Epidermal melanocyte (primary cell): Measurements from ENCODE around the gene LSAMP.
"Not testable (repeated sequence)": the region's sequence is repeated elsewhere in the genome, so short reads cannot be mapped to it uniquely, and the experiment has no call there.

Experiments used
- DNase-seq: peaks from one replicate; pipeline ENCODE4 v3.0.0; 2011; ENCODE audit warnings: low spot score; ENCODE audit not compliant: insufficient read length

Gene LSAMP

GRCh38 chr3:115783938-115784738, 661.1 kb downstream of the LSAMP start:
- DNase-seq: peak; percentile 72

DNA sequence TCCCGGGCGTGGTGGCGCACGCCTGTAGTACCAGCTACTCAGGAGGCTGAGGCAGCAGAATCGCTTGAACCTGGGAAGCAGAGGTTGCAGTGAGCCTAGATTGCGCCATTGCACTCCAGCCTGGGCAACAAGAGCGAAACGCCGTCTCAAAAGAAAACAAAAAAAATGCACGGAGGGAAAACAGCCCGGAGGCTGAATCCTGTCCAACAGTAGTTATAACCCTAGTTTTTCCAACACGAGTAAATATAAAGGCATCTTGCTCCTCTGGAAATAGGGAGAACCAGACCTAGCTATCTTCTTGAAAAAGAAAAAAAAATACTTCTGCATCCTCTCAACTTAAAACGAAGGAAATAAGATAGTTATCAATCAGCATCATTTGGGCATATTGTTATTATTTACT, 661.9 kb downstream of the LSAMP start:
- DNase-seq: not testable (repeated sequence)

DNA sequence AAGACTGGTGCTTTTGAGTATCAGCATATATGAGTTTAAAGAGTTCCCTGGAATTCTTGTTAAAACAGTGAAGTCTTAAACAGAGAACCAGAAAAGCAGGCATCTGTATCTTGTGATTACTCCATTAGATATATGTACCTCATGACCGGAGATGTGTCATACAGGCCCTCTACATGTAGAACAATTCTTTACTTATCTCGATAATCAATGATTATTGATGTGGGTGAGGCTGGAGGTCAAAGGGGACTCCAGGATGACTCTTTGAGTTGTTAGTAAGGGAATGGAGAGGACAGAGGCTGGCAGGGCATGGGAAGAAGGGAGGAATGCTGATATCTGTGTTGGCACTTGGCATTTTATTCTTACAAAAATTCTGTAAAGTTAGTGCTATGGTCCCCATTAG, 666.3 kb downstream of the LSAMP start:
- no peak for DNase-seq

DNA sequence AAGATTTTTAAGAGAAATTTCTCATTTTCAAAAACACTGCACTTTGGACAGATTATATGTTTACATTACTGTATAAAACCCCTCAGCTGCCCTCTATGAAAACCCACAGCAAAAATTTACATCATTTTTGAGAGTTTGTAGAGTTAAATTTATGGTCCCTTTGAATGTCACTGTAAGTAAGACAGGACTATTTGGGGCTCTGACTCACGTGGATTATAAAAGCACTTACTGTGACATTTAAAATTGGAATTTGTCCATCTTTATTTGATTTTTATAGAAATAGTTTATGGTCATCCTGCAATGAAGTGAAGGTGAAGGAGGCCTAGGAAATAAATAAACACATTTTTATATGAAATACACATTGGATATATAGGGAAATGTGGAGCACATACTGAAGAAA, 672.3 kb downstream of the LSAMP start:
- DNase-seq: no peak

GRCh38 chr3:115768661-115769060, 676.6 kb downstream of the LSAMP start:
- DNase-seq: no peak

DNA sequence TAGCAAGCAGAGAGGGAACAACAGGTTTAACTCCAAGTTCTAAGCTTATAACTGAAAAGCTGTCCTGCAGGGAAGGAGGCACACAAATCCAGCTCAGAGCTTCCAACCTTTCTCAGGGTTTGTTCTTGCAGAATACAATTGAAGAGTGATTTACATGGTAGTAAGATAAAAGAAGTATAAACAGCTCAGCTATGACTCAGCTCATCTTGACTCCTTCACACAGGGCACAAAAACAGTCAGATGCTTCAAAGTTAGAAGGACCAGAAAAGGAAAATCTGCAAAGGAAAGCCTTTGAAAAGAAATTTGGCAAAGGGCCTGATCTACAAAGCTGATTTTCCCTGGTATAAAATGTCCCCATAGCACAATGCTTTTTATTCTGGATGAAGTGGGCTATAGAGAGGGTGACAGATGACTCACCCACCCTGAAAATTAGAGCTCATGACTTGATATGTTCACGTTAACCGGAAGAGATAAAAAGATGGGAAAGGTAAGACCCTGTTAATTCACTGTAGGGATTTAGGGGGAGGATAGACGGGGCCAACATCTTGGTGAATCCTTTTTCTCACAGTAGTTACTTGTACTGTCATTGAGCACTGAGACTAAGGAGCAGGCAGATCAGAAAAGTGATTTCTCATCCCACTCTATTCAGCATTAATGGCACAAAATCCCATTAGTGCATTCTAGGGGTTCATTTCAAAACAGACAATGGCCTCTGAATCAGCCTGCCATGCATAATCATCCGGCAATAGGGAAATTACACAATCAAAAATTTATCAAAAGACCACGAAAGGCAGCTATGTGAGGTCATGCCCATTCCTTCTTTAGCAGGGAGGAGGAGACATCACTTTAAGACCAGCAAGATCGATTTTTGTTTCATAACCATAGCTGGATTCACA, 678.5 kb downstream of the LSAMP start:
- DNase-seq: no peak

DNA sequence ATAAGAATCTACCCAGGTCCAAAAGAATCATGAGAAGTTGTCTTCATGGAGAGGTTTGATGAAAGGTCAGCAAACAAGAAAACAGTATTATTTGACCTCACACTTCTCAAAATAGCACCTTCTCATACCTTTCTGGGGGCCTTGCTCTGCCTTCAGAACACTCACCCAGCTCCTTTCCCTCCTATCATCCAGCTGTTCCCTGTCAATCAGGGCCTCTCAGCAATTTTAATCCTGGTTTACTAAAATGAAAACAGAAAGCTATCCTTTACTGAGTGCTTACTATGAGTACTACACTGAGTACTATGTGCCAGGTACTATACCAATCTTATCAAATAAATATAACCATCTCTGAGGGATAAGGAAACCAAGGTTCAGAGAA, 683.4 kb downstream of the LSAMP start:
- DNase-seq: no peak

GRCh38 chr3:115760716-115761115, 684.6 kb downstream of the LSAMP start:
- no peak for DNase-seq

- no peak for DNase-seq
These were observed 687.1 kb downstream of the LSAMP start for GRCh38 chr3:115758076-115758763.

- DNase-seq: not testable (repeated sequence)
These were observed 692.3 kb downstream of the LSAMP start for GRCh38 chr3:115752978-115753377.
